ENCODE measurements around the gene CAMTA1. TPM values are rescaled to one million over a fixed set of nuclear protein-coding genes. Genes with fewer than 3 reads are reported as not detected.

CAMTA1 gene
- total RNA-seq, 2 donors from 2014 or later, result 36.7 to 51.9 TPM

GRCh38 chr1:7388488-7389185, 603.4 kb downstream of the CAMTA1 start:
- Mint-ChIP-seq H3K27me3 (peaks cover 6% of the 10 kb centered on the region), H3K4me3 (no peak overlapping the region), H3K9me3 (no peaks in the 10 kb centered on the region), H3K27ac (no peak overlapping the region), H3K36me3 (ENCODE audit: low read depth) (no peaks in the 10 kb centered on the region), H3K4me1 (no peaks in the 10 kb centered on the region)
- no peak for ATAC-seq (replicated peaks)

- no peak for ATAC-seq (replicated peaks)
- H3K4me1 Mint-ChIP-seq, result no peaks in the 10 kb centered on the region
- H3K4me3 Mint-ChIP-seq, result no peak overlapping the region
- H3K9me3 Mint-ChIP-seq, result no peaks in the 10 kb centered on the region
- no peaks in the 10 kb centered on the region for H3K36me3 Mint-ChIP-seq (ENCODE audit: low read depth)
- peaks cover 7% of the 10 kb centered on the region for H3K27me3 Mint-ChIP-seq
- no peak overlapping the region for H3K27ac Mint-ChIP-seq
These were observed 604.1 kb downstream of the CAMTA1 start for GRCh38 chr1:7389201-7389905.

GRCh38 chr1:7389906-7390603, 604.8 kb downstream of the CAMTA1 start:
- H3K27me3 Mint-ChIP-seq, result peaks cover 7% of the 10 kb centered on the region
- no peaks in the 10 kb centered on the region for H3K9me3 Mint-ChIP-seq
- no peak overlapping the region for H3K4me3 Mint-ChIP-seq
- no peaks in the 10 kb centered on the region for H3K36me3 Mint-ChIP-seq (ENCODE audit: low read depth)
- no peaks in the 10 kb centered on the region for H3K4me1 Mint-ChIP-seq
- ATAC-seq (replicated peaks), result no peak
- H3K27ac Mint-ChIP-seq, result no peak overlapping the region

- H3K36me3 Mint-ChIP-seq (ENCODE audit: low read depth), result no peaks in the 10 kb centered on the region
- H3K27ac Mint-ChIP-seq, result no peak overlapping the region
- H3K4me3 Mint-ChIP-seq, result no peak overlapping the region
- H3K9me3 Mint-ChIP-seq, result peaks cover 5% of the 10 kb centered on the region
- H3K27me3 Mint-ChIP-seq, result peaks cover 11% of the 10 kb centered on the region
- no peaks in the 10 kb centered on the region for H3K4me1 Mint-ChIP-seq
- ATAC-seq (replicated peaks), result no peak
These were observed 605.3 kb downstream of the CAMTA1 start for GRCh38 chr1:7390604-7391000.

GRCh38 chr1:7393136-7393535, 607.9 kb downstream of the CAMTA1 start:
- H3K27ac Mint-ChIP-seq, result no peak overlapping the region
- peaks cover 16% of the 10 kb centered on the region for H3K27me3 Mint-ChIP-seq
- H3K9me3 Mint-ChIP-seq, result peaks cover 16% of the 10 kb centered on the region
- H3K4me3 Mint-ChIP-seq, result no peak overlapping the region
- no peak for ATAC-seq (replicated peaks)
- no peaks in the 10 kb centered on the region for H3K4me1 Mint-ChIP-seq
- no peaks in the 10 kb centered on the region for H3K36me3 Mint-ChIP-seq (ENCODE audit: low read depth)

- peaks cover 24% of the 10 kb centered on the region for H3K27me3 Mint-ChIP-seq
- H3K4me3 Mint-ChIP-seq, result no peak overlapping the region
- no peaks in the 10 kb centered on the region for H3K4me1 Mint-ChIP-seq
- ATAC-seq (replicated peaks), result no peak
- peaks cover 26% of the 10 kb centered on the region for H3K9me3 Mint-ChIP-seq
- H3K27ac Mint-ChIP-seq, result no peak overlapping the region
- H3K36me3 Mint-ChIP-seq (ENCODE audit: low read depth), result no peaks in the 10 kb centered on the region
These were observed 610.0 kb downstream of the CAMTA1 start for GRCh38 chr1:7395251-7395650.

- no peak for ATAC-seq (replicated peaks)
- no peak overlapping the region for H3K4me3 Mint-ChIP-seq
- H3K27ac Mint-ChIP-seq, result no peak overlapping the region
- H3K4me1 Mint-ChIP-seq, result no peaks in the 10 kb centered on the region
- H3K9me3 Mint-ChIP-seq, result peaks cover 26% of the 10 kb centered on the region
- H3K36me3 Mint-ChIP-seq (ENCODE audit: low read depth), result no peaks in the 10 kb centered on the region
- peaks cover 35% of the 10 kb centered on the region for H3K27me3 Mint-ChIP-seq
These were observed 613.7 kb downstream of the CAMTA1 start for GRCh38 chr1:7398982-7399381.

- no peak for ATAC-seq (replicated peaks)
- no peaks in the 10 kb centered on the region for H3K36me3 Mint-ChIP-seq (ENCODE audit: low read depth)
- H3K27ac Mint-ChIP-seq, result no peak overlapping the region
- H3K4me1 Mint-ChIP-seq, result no peaks in the 10 kb centered on the region
- peaks cover 26% of the 10 kb centered on the region for H3K9me3 Mint-ChIP-seq
- H3K4me3 Mint-ChIP-seq, result no peak overlapping the region
- H3K27me3 Mint-ChIP-seq, result peaks cover 35% of the 10 kb centered on the region
These were observed 614.4 kb downstream of the CAMTA1 start for GRCh38 chr1:7399514-7400125.

- H3K36me3 Mint-ChIP-seq (ENCODE audit: low read depth), result no peaks in the 10 kb centered on the region
- no peak overlapping the region for H3K4me3 Mint-ChIP-seq
- H3K9me3 Mint-ChIP-seq, result peaks cover 22% of the 10 kb centered on the region
- no peak for ATAC-seq (replicated peaks)
- peaks cover 30% of the 10 kb centered on the region for H3K27me3 Mint-ChIP-seq
- H3K4me1 Mint-ChIP-seq, result no peaks in the 10 kb centered on the region
- no peak overlapping the region for H3K27ac Mint-ChIP-seq
These were observed 615.3 kb downstream of the CAMTA1 start for GRCh38 chr1:7400566-7400965.

- Mint-ChIP-seq H3K27ac (no peak overlapping the region), H3K4me1 (no peaks in the 10 kb centered on the region), H3K36me3 (ENCODE audit: low read depth) (no peaks in the 10 kb centered on the region), H3K9me3 (peaks cover 15% of the 10 kb centered on the region), H3K27me3 (peaks cover 23% of the 10 kb centered on the region), H3K4me3 (no peak overlapping the region)
- ATAC-seq (replicated peaks), result no peak
These were observed 616.7 kb downstream of the CAMTA1 start for GRCh38 chr1:7401814-7402547.

- no peak overlapping the region for H3K4me3 Mint-ChIP-seq
These were observed 617.2 kb downstream of the CAMTA1 start for GRCh38 chr1:7402548-7402850.

GRCh38 chr1:7403265-7404045, 618.2 kb downstream of the CAMTA1 start:
- H3K4me3 Mint-ChIP-seq, result no peak overlapping the region
- ATAC-seq (replicated peaks), result peak; percentile 38
- H3K36me3 Mint-ChIP-seq (ENCODE audit: low read depth), result no peaks in the 10 kb centered on the region
- no peak overlapping the region for H3K27ac Mint-ChIP-seq
- no peaks in the 10 kb centered on the region for H3K4me1 Mint-ChIP-seq
- peaks cover 11% of the 10 kb centered on the region for H3K9me3 Mint-ChIP-seq
- peaks cover 23% of the 10 kb centered on the region for H3K27me3 Mint-ChIP-seq

More at GRCh38 chr1:7402548-7402850, 617.2 kb downstream of the CAMTA1 start:
- Mint-ChIP-seq H3K27me3 (peaks cover 23% of the 10 kb centered on the region), H3K36me3 (ENCODE audit: low read depth) (no peaks in the 10 kb centered on the region), H3K9me3 (peaks cover 11% of the 10 kb centered on the region), H3K27ac (no peak overlapping the region), H3K4me1 (no peaks in the 10 kb centered on the region)
- no peak for ATAC-seq (replicated peaks)

GRCh38 chr1:7404046-7404742, 618.9 kb downstream of the CAMTA1 start:
- Mint-ChIP-seq H3K27ac (no peak overlapping the region), H3K4me1 (no peaks in the 10 kb centered on the region), H3K36me3 (ENCODE audit: low read depth) (no peaks in the 10 kb centered on the region), H3K4me3 (no peak overlapping the region), H3K27me3 (peaks cover 20% of the 10 kb centered on the region), H3K9me3 (peaks cover 6% of the 10 kb centered on the region)
- no peak for ATAC-seq (replicated peaks)

Data from activated T-helper 17 cell treated with anti-CD3 and anti-CD28 coated beads, Interleukin-2, amount 50 U/mL, for 72 hours (primary cell).